ENCODE results near the gene KCNQ2.

KCNQ2 gene

DNA sequence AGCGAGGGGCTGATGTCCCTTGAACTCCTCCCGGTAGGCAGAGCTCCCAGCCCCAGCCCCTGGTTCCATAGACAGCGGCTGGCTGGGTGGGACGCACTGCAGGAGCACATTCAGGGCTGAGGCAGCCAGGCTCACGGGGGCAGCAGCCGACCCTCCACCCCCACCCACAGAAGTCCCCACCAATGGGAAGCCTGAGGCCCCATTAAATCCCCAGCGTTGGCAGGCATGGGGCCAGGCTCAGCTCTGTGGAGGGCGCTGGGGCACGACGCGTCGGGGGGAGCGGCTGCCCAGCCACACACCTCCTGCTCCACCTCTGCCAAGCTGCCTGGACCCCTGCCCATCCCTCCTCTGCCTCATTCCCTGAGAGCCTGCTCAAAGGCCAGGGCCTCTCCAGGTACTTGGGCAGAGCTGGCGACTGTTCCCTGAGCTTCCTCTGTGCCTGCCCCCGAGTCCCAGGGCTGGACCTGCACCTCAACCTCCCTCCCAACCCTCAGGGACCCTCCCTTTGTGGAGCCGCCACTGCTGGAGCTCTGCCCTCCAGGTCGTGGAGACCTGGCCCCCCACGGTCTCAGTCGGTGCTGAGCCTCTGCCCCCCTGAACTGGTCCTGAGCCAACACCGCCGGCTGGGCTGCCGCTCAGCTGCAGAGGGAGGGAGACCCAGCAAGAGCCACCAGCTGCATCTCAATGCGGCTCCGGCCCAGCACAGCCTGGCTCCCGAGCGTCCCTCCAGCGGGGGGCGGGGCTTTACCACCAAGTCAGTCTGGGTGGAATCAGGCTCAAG, 120.5 kb downstream of the KCNQ2 start:
- peak; percentile 73 for DNase-seq

DNA sequence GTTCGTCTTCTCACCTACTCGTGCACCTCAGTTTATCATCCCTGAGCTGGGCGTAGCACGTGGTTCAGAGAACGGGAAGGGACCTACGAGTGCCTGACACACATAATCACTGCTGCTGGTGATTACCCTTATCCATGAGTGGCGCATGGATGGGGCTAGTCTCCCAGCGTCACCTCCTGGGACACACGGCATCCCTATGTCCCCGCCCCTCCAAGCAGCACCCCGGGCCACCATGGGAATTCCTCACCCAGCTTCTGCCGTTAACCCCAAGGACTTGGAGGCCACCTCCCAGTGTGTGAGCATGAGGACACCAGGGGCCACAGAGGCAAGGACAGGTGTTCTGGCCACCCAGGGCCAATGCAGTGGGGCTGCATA, 121.1 kb downstream of the KCNQ2 start:
- no peak for DNase-seq

DNA sequence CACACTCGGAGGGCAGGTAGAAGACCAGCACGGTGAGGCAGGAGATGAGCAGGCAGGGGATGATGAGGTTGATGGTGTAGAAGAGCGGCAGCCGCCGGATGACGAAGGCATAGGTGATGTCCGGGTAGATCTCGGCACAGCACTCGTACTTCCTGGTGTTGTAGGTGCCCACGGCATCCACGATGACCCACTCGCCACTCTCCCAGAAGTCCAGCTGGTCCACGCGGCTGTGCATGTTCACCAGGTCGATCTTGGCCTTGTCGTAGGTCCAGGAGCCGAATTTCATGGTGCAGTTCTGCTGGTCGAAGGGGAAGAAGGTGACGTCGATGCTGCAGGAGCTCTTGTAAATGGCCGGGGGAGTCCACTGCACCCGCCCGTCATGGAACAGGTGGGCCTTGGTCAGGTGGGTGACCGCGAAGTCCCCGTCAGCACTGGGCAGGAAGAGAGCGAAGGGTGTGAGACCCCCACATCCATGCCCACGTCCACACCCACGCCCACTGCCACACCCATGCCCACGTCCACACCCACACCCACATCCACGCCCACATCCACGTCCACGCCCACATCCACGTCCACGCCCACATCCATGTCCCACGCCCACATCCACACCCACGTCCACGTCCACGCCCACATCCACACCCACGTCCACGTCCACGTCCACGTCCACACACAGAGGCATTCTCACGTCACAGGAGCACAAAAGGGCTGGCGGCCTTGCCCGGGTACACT, 121.7 kb downstream of the KCNQ2 start:
- no peak for DNase-seq

Data from NCI-H1105 treated with DMSO at 0.1 percent for 48 hours (cell line).